GM21825 (cell line): Measurements from ENCODE around the gene SYT1.

ENCODE experiments used
- ATAC-seq: cut with Tn5 transposase; IDR thresholded peaks from one replicate; pipeline ENCODE4 v1.9.1; 2021; ENCODE audit warnings: mild to moderate bottlenecking, moderate library complexity; ENCODE audit not compliant: unreplicated experiment

Gene SYT1

DNA sequence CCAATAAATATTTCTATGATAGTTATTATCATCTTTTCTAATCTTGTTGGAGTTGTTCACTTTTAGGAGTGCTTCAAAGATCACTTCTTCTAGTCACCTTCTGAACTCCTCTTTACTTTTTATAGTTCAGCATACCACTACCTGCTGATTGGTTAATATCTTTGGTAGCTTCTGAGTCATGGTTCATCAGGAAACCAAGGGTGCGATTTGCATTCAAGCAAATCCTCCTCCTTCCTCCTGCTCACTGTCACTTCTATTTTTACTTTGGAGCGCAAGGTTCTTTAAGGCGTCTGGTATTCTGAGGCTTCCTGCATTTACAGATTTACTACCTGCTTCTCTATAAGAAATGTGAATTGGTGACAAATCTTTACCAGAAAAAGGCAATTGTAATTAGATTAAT, 24.0 kb downstream of the SYT1 start:
- ATAC-seq = peak; percentile 91

DNA sequence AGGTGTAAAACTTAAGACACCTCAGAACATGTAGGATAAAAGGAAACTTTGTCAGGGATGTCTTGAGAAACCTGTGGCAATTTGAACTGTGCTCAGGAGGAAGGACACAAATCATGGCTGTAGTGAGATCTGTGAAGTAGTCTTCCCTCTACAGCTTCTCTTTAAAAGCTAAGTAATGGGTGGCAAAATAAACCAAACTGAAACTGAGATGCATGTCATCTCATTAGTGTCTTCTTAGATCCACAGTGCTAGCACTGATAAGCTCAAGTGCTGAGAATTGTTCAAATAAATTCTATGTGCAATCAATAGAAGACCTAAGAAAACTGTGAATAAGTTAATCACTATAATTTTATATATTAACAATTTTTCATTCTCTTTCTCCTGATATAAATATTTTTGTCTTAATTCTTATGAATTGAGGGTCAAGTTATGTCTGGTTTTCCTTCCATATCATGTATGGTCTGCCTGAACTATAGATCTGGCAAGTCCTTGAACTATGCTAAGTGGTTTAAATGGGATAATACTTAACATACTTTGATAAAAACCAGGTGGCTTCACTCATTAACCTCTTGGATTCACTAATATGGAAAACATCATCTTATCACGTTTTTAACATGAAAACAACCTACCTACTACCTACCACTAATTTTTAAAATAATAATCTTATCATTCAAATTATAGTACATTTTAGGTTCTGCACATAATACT, 27.2 kb downstream of the SYT1 start:
- no peak for ATAC-seq

DNA sequence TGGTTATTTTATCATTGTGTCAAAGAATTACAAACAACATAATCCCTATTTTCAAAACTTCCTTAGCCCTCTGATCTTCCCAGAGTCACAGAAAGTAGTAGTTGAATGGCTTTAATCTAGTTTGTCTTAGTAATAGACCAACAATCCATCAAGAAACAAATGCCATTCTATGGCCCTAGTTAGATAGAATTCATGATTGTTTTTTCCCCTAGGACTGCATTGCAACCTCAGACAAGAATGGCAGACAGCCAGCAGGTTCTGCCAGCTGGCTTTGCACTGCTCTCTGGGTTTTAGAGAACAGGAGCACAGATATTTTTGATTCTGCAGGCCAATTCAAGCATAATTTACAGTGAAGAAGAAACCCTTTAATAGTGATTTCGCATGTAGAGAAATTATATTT, 33.8 kb downstream of the SYT1 start:
- no peak for ATAC-seq

DNA sequence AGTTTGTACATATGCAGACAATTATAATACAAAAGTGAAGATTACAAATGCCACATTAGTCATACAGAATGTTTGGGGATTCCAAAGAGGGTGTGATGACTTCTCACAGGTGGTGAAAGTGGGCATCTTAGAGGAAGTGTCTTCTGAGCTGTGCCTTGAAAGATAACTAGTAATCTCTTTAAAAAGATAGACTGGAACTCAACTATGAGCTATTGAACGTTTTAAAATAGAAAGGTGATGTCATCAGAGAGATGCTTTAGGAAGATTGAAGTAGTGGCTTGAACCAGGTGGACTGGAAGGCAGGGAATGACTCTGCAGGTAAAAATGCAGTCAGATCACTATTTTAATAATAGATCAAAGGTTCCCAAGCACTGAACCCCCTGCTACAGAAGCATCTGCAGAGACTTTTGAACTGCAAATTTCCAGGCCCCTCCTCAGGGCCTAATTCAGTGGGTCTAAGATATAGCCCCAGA, 50.3 kb downstream of the SYT1 start:
- no peak for ATAC-seq

DNA sequence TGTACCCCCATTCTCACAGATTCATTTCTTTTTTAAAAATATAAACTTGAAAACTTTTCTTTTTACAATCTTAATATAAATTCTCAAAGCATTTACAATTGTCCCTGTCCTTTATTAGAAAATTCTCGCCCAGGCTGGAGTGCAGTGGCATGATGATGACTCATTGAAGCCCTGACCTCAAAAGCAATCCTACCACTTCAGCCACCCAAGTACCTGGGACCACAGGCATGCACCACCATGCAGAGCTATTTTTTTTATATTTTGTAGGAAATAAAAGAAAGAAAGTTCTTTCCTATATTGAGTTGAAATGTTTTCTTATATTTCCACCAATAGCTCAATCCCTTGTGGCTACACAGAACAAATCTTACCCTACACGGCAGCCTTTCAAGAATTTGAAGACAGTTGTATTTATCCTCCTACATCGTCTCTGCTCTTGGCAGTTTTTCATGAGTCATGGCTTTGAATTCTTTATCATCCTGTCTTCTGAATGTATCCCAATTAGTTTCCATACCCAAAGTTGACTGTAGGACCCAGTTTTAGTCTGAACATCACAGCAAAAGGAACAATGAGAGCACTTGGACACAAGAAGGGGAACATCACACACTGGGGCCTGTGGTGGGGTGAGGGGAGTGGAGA, 52.4 kb downstream of the SYT1 start:
- no peak for ATAC-seq

DNA sequence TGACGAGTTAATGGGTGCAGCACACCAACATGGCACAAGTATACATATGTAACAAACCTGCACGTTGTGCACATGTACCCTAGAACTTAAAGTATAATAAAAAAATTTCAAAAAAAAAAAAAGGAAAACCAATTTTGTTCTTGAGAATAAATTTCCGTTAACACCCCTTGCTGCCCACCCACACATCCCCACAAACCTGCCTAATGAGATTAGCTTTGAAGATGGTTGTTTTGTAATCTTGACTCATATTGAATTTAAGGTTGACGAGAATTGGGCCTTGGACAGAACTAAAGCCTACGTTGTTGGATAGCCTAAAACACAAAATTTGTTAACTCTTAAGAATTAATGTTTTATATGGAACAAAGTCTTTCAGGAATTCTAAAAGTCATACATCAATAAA, 52.9 kb downstream of the SYT1 start:
- ATAC-seq = no peak

DNA sequence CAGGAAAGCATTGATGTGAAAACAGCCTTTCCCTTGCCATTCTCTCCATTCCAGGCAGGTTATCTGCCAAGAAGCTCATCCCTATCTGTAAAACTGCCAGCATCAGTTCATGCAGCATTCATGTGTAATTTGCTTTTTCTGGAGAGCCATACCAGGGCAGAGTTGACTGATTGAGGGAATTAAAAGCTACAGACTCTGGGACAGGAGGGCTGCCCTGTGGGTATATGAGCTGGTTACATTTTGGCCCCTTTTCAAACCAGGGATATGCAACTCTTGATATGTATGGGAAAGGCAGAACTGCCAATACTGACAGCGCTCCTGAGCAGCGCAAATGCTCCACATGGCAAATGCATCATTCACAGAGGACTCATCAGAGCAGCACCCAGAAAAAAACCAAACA, 53.7 kb downstream of the SYT1 start:
- no peak for ATAC-seq

DNA sequence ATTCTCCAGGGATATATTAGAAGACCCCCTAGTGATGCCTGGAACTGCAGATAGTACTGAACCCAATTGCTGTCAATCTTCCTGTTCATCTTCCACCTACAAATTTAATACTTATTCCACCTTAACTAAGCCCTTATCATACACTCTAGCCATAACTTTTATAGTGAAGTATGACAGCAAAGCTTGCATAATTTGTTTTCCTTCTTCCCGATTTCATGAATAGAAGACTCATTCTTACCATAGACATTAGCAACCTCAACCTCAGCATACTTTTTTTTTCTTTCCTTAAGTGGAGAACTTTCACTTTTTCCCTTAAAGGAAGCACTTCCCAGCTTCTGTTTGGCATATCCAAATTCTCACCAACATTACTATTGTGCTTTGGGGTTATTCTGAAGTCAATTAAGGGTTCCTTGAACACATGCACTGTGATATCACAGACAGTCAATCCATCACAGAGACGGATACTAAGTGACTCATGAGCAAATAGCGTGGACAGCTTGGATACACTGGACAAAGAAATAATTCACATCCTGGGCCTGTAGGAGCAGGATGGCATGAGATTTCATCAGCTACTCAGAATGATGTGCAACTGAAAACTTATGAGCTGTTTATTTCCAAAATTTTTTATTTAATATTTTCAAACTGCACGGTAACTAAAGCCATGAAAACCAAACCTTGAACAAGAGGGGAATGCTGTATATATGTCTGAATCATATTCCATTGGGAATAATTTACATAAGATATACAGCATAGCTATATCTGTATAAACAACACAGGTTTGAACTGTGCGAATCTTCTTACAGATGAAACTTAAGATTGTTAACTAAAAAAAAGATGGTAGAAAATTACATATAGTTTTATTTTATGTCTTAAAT, 63.9 kb downstream of the SYT1 start:
- no peak for ATAC-seq

DNA sequence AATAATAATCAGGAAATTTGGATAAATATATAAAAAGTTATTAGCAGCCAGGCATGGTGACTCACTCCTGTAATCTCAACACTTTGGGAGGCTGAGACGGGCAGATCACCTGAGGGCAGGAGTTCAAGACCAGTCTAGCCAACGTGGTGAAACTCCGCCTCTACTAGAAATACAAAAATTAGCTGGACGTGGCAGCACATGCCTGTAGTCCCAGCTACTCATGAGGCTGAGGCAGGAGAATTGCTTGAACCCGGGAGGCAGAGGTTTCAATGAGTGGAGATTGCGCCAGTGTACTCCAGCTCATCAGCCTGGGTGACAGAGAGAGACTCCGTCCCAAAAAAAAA, 64.5 kb downstream of the SYT1 start:
- no peak for ATAC-seq

DNA sequence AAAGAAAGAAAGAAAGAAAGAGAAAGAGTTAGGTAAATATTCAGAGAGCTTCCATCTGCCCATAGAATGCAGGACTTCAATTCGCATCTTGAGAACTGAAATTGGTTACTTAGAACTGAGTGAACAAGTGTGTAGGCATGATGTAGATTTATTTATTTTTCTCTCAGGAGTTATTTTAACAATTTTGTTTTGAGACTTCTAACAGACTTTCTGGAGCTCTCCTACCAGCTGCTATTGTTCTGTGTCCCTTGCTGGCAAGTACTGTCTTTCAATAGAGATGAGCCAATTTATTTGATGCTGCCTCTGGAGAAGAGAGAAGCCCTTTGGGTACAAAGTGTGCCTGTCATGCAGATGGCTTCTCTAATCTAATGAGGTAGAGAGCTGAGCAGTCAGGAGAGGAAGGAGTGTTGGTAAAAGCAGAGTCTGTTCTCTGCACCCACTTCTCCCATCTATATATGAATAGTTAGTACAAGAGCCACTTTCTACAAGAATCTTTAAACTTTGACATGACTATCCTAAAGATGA, 67.0 kb downstream of the SYT1 start:
- ATAC-seq = no peak

DNA sequence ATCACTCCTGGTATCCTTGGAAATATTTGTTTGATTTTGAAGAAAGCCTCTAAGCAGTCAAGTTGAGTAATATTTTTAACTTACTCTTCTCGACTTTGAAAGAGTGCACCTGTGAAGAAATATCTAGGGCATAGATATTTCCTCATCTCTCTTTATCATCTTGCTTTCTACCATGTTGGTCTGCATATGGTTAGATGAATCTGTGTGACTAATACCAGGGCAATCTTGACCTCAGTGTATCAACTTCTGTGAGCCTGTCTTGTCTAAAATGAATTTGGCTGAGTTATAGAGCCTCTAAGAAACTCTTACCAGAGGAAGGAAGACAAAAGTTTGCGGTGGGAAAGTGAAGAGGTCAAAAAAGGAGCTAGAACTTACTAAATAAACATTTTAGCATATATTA, 68.4 kb downstream of the SYT1 start:
- ATAC-seq = no peak

DNA sequence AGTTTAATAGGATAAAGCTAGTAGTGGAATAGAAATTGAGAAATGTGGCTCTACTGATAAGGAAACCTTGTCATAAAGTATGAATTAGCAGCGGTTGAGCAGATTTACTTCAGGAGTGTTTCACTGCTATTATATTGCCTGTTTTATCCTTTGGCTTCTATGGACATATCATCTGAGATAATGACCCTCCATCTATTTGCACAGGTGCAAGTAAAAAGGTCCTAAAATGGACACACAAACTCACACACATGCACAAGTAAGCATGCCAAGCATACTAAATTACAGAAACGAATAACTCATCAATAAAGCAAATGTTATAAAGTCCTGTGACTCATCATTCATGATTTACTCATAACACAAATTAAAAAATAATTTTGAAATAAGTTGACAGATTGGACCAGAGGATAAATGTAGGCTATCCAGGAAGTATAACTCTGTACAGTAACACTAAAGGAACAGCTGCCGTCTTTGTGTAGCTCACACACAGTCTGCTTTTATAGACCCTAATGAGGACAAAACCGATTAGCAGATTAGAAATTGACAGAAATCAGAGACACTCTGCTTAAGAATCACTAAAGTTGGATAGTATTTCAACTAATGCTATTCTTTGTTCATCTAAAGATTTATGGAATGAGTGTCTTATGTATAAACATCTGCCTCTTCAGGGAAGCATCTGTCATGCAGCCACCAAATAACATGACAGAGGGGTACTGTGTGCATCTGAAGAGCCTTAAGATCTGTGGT, 73.9 kb downstream of the SYT1 start:
- no peak for ATAC-seq

DNA sequence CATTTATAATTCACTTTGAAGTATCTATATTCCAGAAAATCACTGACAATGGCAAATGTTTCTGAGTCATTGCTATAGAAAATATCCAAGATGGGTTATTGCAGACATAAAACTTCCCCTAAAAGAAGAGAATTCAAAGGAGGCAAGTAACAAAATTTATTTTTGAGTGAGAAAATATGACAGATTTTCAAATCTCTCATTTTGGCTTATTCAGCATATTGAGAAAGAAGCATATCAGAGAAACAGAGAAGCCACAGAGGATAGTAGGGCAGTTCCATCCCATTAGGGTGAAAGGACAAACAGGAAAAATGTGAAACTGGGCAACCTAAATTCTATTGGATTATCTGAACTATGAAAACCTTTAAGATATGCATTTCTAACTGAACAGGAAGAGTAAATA, 85.0 kb downstream of the SYT1 start:
- ATAC-seq = no peak

DNA sequence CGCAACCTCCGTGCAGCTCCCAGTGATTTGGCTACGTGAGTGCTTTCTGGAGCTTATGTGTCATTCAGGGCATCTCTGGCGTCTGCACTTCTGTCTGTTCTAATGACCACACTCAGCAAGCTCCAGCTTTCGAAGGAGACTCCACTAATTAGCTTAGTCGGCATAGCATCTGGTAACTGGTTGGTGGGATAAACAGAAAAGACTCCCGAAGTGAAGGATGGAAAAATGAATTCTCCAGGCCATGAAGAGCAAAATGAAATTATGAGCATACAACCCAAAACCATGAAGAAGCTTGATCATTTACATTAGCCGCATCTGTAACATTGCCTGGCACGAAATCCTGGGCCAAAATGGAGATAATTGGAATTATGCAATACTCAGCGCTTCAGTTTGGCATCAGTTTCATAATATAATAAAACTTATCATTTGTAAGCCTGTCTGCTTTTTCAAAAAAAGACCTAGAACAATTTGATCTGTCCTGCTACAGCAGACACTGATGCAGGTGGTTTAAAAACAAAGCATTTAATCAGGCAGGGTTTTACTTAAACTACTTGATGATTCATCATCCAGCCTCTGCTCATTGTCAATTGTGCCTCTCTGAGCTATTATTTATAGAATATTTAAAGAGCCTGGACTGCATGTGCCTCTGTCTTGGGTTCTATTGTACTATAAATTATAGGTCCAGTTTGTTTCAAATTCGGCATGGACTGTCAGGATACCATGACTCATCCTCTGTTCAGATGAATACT, 87.4 kb downstream of the SYT1 start:
- no peak for ATAC-seq

DNA sequence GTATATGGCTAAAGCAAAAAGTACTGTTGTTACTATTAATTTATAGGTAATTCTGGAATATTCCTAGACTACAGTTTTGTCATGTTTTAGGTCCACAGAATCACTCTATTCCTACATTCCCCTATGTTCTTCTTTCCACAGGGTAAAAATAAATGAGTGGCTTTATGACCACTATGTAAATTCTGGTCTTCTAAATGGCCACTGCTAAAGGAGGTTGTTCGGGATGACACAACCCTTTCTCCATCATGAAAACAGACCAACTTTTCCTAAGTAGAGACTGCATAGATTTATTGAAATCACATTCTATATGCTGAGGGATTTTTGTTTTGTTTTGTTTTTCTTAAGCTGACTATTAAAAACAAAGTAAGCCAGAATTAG, 88.0 kb downstream of the SYT1 start:
- ATAC-seq = no peak

DNA sequence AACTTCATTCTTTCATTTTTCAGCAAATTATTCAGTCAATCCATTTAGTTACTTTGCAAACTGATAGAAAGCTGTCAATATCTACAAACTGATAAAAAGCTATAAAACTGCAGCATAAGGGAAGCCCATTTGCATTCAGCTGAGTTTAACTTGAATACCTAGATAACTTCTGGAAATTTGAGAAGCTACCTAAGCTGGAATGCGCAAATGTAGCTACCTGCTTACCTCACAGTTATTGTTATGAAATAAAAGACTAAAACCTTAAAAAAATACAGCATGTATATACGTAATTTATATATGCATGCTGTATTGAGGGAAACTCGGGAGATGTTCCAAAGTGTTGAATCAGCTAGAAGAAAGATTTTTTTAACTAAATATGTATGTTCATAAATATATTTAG, 94.4 kb downstream of the SYT1 start:
- ATAC-seq = no peak

DNA sequence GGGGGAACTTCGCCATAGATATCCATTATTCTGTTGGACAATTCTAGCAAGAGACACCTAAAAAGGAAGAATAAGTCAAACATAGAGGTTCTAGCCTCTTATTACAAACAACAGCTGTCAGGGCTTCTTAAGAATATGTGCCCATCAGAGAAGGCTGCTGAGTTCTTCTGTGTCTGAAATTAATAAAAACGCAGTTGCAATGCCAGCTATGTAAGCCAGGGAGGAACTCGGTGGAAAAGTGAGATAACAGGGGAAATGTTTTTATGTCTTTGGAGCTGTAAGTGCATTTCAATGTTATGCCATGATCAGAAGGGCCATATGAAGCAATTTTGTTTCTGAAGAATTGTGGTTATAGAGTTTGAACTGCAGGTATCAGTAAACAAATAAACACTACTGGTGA, 95.0 kb downstream of the SYT1 start:
- no peak for ATAC-seq

DNA sequence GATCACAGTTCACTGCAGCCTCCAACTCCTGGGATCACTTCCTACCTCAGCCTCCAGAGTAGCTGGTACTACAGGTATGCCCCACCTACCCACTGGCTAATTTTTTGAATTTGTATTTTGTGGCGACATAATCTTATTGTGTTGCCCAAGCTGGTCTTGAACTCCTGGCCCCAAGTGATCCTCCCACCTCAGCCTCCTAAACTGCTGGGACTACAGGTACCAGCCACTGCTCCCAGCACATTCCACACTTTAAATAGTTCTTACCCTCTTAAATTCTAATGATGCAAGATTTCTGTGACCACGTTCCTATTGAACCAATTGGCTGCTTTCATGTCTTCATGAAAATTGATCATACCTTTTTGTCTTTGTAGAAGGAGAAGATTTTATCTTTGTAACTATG, 96.6 kb downstream of the SYT1 start:
- no peak for ATAC-seq

DNA sequence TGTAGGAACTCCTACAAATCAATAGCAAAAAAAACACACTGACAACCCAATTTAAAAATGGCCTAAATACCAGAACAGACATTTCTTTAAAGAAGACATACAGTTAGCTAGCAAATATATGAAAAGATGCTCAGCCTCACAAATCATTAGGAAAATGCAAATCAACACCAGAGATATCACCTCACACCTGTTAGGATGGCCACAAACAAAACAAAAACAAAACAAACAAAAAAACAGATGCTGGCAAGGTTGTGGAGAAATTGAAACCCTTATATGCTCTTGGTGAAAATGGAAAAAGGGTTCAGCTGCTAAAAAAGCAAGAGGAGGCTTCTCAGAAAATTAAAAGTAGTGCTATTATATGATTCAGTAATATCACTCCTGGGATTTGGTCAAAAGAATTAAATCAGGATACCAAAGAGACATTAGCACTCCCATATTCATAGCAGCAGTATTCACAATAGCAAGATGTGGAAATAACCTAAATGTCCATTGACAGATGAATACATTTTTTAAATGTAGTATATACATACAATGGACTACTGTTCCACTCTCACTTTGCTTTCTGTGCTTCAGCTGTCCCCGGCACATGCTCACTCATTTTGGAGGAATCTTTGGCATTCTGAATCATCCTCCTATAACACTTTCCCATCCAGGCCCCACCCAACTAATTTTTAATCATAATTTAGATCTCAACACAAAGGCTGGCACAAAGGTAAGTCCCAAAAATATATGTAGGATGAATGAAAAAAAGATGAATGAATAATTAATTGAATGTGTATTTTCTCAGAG, 99.1 kb downstream of the SYT1 start:
- no peak for ATAC-seq

DNA sequence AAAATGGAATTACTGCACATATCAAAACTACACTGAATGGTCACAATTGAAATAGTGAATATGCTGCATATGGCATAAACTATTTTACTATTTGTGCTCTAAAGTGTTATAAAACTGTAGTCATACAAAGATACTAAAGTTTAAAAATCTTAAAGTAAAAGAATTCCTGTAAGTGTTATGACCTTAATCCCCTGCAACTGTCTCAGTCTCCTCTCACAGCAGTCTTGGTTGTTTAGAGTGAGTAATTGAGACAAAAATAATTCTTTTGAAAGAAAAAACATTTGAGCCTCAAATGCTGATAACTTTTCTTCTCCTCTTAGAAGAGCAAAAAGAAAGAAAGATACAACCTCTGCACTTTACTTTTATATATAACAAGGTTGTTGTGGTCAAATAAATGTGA, 99.9 kb downstream of the SYT1 start:
- ATAC-seq = no peak
